GM23338 (cell line): ENCODE results near the gene PABPC3. TPM values are rescaled to one million over a fixed set of nuclear protein-coding genes. Genes with fewer than 3 reads are reported as not detected.

Source experiments
- ATAC-seq: fragments of 200-7000 bp; cut with Tn5 transposase; 3 replicates; pipeline ENCODE4 v1.9.1; 2020
- DNase-seq: peaks from one replicate; pipeline ENCODE4 v3.0.0-alpha.2; 2015; ENCODE audit warnings: low spot score
- H2AFZ ChIP-seq: fragments of 200-600 bp; sonication (generic); 2 replicates; pipeline ENCODE4 v1.8.0; 2016; ENCODE audit warnings: antibody characterized with exemption, mild to moderate bottlenecking, moderate library complexity
- H3F3A ChIP-seq: fragments of 200-600 bp; sonication (generic); replicated peaks from 2 replicates; pipeline ENCODE4 v1.8.0; 2017; ENCODE audit warnings: antibody characterized with exemption, mixed run types, low read depth
- H3K27ac ChIP-seq: fragments of 200-600 bp; sonication (generic); 2 replicates; pipeline ENCODE4 v1.6.1; 2016; ENCODE audit warnings: low read depth
- H3K27me3 ChIP-seq: fragments of 200-600 bp; sonication (generic); 2 replicates; pipeline ENCODE4 v1.8.0; 2016; ENCODE audit warnings: mild to moderate bottlenecking, mixed run types, moderate library complexity; ENCODE audit not compliant: insufficient read depth
- H3K36me3 ChIP-seq: fragments of 200-600 bp; sonication (generic); 2 replicates; pipeline ENCODE4 v1.8.0; 2016; ENCODE audit warnings: mild to moderate bottlenecking; ENCODE audit not compliant: insufficient read depth
- H3K4me1 ChIP-seq: fragments of 200-600 bp; sonication (generic); 2 replicates; pipeline ENCODE4 v1.8.0; 2016; ENCODE audit warnings: mild to moderate bottlenecking, moderate library complexity; ENCODE audit not compliant: insufficient read depth
- H3K4me2 ChIP-seq: fragments of 200-600 bp; sonication (generic); 2 replicates; pipeline ENCODE4 v1.7.1; 2017; ENCODE audit warnings: mixed run types
- H3K4me3 ChIP-seq: fragments of 200-600 bp; sonication (generic); 2 replicates; pipeline ENCODE4 v1.6.1; 2016; ENCODE audit warnings: mixed run types
- H3K79me2 ChIP-seq: fragments of 200-600 bp; sonication (generic); replicated peaks from 2 replicates; pipeline ENCODE4 v1.8.0; 2017; ENCODE audit warnings: mild to moderate bottlenecking; ENCODE audit not compliant: insufficient read depth
- H3K9me2 ChIP-seq: fragments of 200-600 bp; sonication (generic); 2 replicates; pipeline ENCODE4 v1.8.0; 2017; ENCODE audit not compliant: insufficient read depth
- H4K20me1 ChIP-seq: fragments of 200-600 bp; sonication (generic); replicated peaks from 2 replicates; pipeline ENCODE4 v1.8.0; 2017; ENCODE audit warnings: mild to moderate bottlenecking; ENCODE audit not compliant: insufficient read depth
- H3K27ac Mint-ChIP-seq: 2 replicates; pipeline ENCODE4 v1.8.0; 2020; ENCODE audit warnings: inconsistent platforms, mild to moderate bottlenecking, moderate library complexity, mixed read lengths
- H3K27me3 Mint-ChIP-seq: 3 replicates; pipeline ENCODE4 v1.8.0; 2022; ENCODE audit warnings: low read depth, mild to moderate bottlenecking, moderate library complexity, mixed read lengths, inconsistent platforms; ENCODE audit not compliant: insufficient read depth, poor library complexity
- H3K36me3 Mint-ChIP-seq: 3 replicates; pipeline ENCODE4 v1.8.0; 2021; ENCODE audit warnings: low read depth, mild to moderate bottlenecking, inconsistent platforms, moderate library complexity, mixed read lengths
- H3K4me1 Mint-ChIP-seq: 3 replicates; pipeline ENCODE4 v1.8.0; 2020; ENCODE audit warnings: mild to moderate bottlenecking, inconsistent platforms, mixed read lengths
- H3K4me3 Mint-ChIP-seq: 3 replicates; pipeline ENCODE4 v1.8.0; 2021; ENCODE audit warnings: moderate library complexity, mild to moderate bottlenecking, inconsistent platforms, mixed read lengths
- H3K9me3 Mint-ChIP-seq: 3 replicates; pipeline ENCODE4 v1.8.0; 2020; ENCODE audit warnings: moderate library complexity, mild to moderate bottlenecking, inconsistent platforms, mixed read lengths
- EZH2 ChIP-seq: fragments of 200-600 bp; sonication (generic); IDR thresholded peaks from one replicate; pipeline ENCODE4 v1.8.0; 2017; ENCODE audit warnings: antibody characterized with exemption, mild to moderate bottlenecking, low read depth; ENCODE audit not compliant: unreplicated experiment
- EZH2phosphoT487 ChIP-seq: fragments of 200-600 bp; sonication (generic); IDR thresholded peaks from one replicate; pipeline ENCODE4 v1.8.1; 2018; ENCODE audit warnings: antibody characterized with exemption; ENCODE audit not compliant: unreplicated experiment
- JUNB ChIP-seq: IDR thresholded peaks from one replicate; pipeline ENCODE4 v1.6.1; 2016; ENCODE audit warnings: antibody characterized with exemption; ENCODE audit not compliant: unreplicated experiment
- REST ChIP-seq: IDR thresholded peaks from one replicate; pipeline ENCODE4 v1.6.1; 2018; ENCODE audit warnings: antibody characterized with exemption; ENCODE audit not compliant: unreplicated experiment
- STAT1 ChIP-seq: IDR thresholded peaks from one replicate; pipeline ENCODE4 v1.6.1; 2016; ENCODE audit warnings: antibody characterized with exemption; ENCODE audit not compliant: unreplicated experiment
- ZNF331 ChIP-seq: fragments of 250-450 bp; sonication (Bioruptor Pico); IDR thresholded peaks from 2 replicates; pipeline ENCODE4 v1.5.0; 2020; ENCODE audit warnings: low read depth, mild to moderate bottlenecking, moderate library complexity
- ZNF462 ChIP-seq: fragments of 250-450 bp; sonication (Bioruptor Pico); IDR thresholded peaks from 2 replicates; pipeline ENCODE4 v1.5.0; 2020; ENCODE audit warnings: mild to moderate bottlenecking, moderate library complexity
- polyA plus RNA-seq: library from polyadenylated mRNA; unstranded; fragments of >200 nt; fragmentation: Nextera tagmentation; extraction: Ambion mirVana; gene quantifications from 2 replicates; pipeline ENCODE4 v1.2.1, GENCODE V29; 2016
- total RNA-seq: library from RNA; depleted of rRNA; stranded (reverse); fragments of >200 nt; shearing (Covaris generic); gene quantifications from 2 replicates; pipeline ENCODE4 v1.2.3, GENCODE V29; 2014
- TF ChIP-seq, protein P1 (sequence below), 2 experiments: fragments of 200-600 bp in 1 of 2; sonication (generic) in 1 of 2; conservative IDR thresholded peaks; 2 replicates each; pipeline versions ENCODE4 v1.5.1 to v1.6.1; 2016 to 2017; ENCODE audit warnings: antibody characterized with exemption in 2 of 2, low read depth in 2 of 2, mild to moderate bottlenecking in 2 of 2, moderate library complexity in 1 of 2
- TF ChIP-seq, protein P2 (sequence below): IDR thresholded peaks from 2 replicates; pipeline ENCODE4 v1.6.1; 2016; ENCODE audit warnings: antibody characterized with exemption

PABPC3 gene
- total and polyA plus RNA-seq, 2 experiments from 2014 or later = 0.55 to 1.2 TPM

DNA sequence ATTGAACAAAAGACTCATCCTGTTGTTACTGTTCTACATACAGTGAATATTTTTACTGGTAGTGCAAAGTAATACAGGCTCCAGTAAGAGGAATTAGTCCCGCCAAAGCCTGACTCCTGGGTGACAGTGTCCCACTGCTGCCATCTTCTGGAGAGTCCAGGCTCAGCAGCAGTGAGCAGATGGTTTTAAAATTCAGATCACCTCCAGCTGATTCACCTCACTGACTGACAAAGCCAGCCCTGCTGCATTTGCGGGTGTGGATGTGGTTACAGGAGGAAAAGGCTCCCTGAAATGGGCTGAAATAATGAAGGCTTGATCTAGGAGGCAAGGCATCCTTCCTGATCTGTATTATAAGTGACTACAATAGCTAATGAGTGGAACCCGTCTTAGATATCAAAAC is 18.3 kb downstream of the PABPC3 start:
- Histone ChIP-seq H3K4me2 (0 out of 2 replicates have a peak overlapping the region, but pooled peaks have one; percentile 25), H3F3A (no peaks in the 10 kb centered on the region), H3K9me2 (no peaks in the 10 kb centered on the region), H3K27ac (no peak overlapping the region), H3K4me3 (no peak overlapping the region), H3K4me1 (peaks cover 11% of the 10 kb centered on the region), H2AFZ (peak overlapping the region; percentile 74; the same call in 1 of the 2 replicates), H4K20me1 (no peaks in the 10 kb centered on the region), H3K79me2 (no peaks in the 10 kb centered on the region), H3K36me3 (no peaks in the 10 kb centered on the region), H3K27me3 (no peaks in the 10 kb centered on the region)
- no peak for TF ChIP-seq REST
- TF ChIP-seq, protein P1, sequence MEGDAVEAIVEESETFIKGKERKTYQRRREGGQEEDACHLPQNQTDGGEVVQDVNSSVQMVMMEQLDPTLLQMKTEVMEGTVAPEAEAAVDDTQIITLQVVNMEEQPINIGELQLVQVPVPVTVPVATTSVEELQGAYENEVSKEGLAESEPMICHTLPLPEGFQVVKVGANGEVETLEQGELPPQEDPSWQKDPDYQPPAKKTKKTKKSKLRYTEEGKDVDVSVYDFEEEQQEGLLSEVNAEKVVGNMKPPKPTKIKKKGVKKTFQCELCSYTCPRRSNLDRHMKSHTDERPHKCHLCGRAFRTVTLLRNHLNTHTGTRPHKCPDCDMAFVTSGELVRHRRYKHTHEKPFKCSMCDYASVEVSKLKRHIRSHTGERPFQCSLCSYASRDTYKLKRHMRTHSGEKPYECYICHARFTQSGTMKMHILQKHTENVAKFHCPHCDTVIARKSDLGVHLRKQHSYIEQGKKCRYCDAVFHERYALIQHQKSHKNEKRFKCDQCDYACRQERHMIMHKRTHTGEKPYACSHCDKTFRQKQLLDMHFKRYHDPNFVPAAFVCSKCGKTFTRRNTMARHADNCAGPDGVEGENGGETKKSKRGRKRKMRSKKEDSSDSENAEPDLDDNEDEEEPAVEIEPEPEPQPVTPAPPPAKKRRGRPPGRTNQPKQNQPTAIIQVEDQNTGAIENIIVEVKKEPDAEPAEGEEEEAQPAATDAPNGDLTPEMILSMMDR (conservative IDR thresholded peaks at IDR 0.05; ENCODE audit: low read depth in 2 of 2) = peak; percentile 89 to 90
- Mint-ChIP-seq H3K4me1 (peaks cover 45% of the 10 kb centered on the region), H3K27ac (no peak overlapping the region), H3K9me3 (no peaks in the 10 kb centered on the region), H3K4me3 (no peak overlapping the region), H3K36me3 (no peaks in the 10 kb centered on the region), H3K27me3 (peaks cover 14% of the 10 kb centered on the region)
- ATAC-seq (peak; percentile 89), DNase-seq (peak; percentile 82)

- no peak for DNase-seq
- H3F3A ChIP-seq = no peaks in the 10 kb centered on the region
- peaks cover 13% of the 10 kb centered on the region for H3K27me3 Mint-ChIP-seq
- H3K9me3 Mint-ChIP-seq = no peaks in the 10 kb centered on the region; the same call in 2 of the 3 replicates
- peak overlapping the region; percentile 97; the same call in 1 of the 2 replicates for H2AFZ ChIP-seq
- H3K4me3 Mint-ChIP-seq = no peak overlapping the region
- no peak overlapping the region for H3K4me2 ChIP-seq
- H3K27me3 ChIP-seq = no peaks in the 10 kb centered on the region
- H3K36me3 ChIP-seq = no peaks in the 10 kb centered on the region
- H3K36me3 Mint-ChIP-seq = no peaks in the 10 kb centered on the region; the same call in 2 of the 3 replicates
- no peak overlapping the region for H3K27ac Mint-ChIP-seq
- no peaks in the 10 kb centered on the region for H3K9me2 ChIP-seq
- H3K79me2 ChIP-seq = no peaks in the 10 kb centered on the region
- H3K27ac ChIP-seq = no peak overlapping the region
- no peak for ATAC-seq
- H3K4me3 ChIP-seq = no peak overlapping the region
- H4K20me1 ChIP-seq = no peaks in the 10 kb centered on the region
- H3K4me1 Mint-ChIP-seq = peaks cover 49% of the 10 kb centered on the region
- peaks cover 13% of the 10 kb centered on the region for H3K4me1 ChIP-seq
- TF ChIP-seq EZH2 (no peak), JUNB (no peak), EZH2phosphoT487 (no peak), ZNF331 (CRISPR knock-in tag) (no peak), STAT1 (no peak), ZNF462 (CRISPR knock-in tag) (no peak)
- TF ChIP-seq, protein P2, sequence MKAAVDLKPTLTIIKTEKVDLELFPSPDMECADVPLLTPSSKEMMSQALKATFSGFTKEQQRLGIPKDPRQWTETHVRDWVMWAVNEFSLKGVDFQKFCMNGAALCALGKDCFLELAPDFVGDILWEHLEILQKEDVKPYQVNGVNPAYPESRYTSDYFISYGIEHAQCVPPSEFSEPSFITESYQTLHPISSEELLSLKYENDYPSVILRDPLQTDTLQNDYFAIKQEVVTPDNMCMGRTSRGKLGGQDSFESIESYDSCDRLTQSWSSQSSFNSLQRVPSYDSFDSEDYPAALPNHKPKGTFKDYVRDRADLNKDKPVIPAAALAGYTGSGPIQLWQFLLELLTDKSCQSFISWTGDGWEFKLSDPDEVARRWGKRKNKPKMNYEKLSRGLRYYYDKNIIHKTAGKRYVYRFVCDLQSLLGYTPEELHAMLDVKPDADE = no peak
Measured at GRCh38 chr13:25116044-25116443, 20.1 kb downstream of the PABPC3 start.
